Measurements from ENCODE around the gene ZCCHC24.

ZCCHC24 gene

GRCh38 chr10:79357180-79357579 lies 88.2 kb downstream of the ZCCHC24 start:
- DNase-seq, result no peak

DNA sequence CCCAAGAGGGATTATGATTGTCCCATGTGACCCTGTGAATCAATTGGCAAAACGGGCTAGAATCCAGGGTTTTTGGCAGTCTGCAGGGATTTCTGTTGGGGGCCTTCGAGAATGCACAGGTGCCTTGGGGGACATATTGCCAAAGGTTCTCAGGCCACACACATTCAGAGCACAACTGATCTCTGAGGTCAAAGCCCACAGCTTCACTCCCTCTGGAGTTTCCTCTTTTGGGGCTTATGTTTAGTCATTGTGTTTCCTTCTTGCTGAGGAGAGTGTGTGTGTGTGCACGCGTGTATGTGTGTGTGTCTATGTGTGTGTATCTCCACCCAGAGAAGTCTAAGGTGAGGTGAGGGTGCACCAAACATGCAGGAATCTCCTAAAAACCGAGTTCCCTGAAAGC lies 89.3 kb downstream of the ZCCHC24 start:
- no peak for DNase-seq

- DNase-seq, result no peak
Measured at GRCh38 chr10:79355420-79356017, 89.9 kb downstream of the ZCCHC24 start.

DNA sequence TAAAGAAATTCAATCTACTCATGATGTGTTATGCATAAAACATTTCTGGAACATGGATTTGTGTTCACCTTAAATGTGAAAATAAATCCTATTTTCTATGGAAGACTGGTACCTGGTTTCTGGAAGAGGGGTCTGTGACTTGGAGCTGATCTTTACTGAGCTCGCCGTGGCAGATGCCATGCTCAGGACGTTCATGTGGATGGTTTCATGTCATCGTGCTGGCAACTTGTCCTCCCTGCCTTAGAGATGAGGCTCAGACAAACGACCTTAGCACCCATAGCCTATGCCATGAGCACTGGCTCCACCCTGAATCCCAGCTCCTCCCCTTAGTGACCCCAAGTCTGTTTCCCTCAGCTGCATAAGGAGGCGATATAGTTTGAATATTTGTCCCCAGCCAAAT lies 90.8 kb downstream of the ZCCHC24 start:
- no peak for DNase-seq

GRCh38 chr10:79354141-79354540 lies 91.3 kb downstream of the ZCCHC24 start:
- no peak for DNase-seq

- no peak for DNase-seq
Measured at GRCh38 chr10:79353726-79354125, 91.7 kb downstream of the ZCCHC24 start.

DNA sequence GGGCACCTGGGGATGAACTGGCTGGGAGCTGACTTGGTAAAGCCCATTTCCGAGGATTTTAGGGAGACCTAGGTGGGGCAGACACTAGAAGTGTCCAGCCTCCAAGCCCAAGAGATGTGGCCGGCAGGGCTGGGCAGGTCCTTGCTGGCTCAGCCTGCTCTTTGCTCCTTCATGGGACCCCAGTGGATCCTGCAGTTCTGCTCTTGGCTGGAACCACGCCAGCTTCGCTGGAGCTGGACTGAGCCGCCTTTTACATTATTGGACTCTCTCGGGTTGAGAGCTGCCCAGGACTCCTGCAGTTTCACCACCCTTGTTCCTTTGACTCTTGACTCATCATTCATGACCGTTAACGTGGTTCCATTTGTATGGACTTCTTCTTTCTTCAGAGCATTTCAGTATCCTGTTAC lies 92.4 kb downstream of the ZCCHC24 start:
- DNase-seq, result no peak

GRCh38 chr10:79352035-79352877 lies 93.2 kb downstream of the ZCCHC24 start:
- DNase-seq, result no peak

DNA sequence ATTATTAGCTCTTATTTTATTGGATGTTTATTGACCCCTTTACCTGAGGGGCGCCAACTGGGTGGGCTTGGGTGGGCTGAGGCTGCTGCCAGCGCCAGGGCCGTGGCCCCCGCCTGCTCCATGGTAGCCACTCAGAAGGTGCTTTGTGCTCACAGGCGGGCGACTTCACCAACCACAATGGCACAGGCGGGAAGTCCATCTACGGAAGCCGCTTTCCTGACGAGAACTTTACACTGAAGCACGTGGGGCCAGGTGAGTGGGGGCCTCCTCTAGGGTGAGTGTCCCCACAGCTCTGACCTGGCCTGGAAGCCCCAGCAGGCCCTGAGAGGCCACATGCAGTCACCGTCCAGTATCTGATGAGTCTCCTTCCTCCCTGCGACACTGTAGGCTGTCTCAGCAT lies 94.1 kb downstream of the ZCCHC24 start:
- no peak for DNase-seq

- no peak for DNase-seq
Measured at GRCh38 chr10:79350407-79351154, 94.8 kb downstream of the ZCCHC24 start.

DNA sequence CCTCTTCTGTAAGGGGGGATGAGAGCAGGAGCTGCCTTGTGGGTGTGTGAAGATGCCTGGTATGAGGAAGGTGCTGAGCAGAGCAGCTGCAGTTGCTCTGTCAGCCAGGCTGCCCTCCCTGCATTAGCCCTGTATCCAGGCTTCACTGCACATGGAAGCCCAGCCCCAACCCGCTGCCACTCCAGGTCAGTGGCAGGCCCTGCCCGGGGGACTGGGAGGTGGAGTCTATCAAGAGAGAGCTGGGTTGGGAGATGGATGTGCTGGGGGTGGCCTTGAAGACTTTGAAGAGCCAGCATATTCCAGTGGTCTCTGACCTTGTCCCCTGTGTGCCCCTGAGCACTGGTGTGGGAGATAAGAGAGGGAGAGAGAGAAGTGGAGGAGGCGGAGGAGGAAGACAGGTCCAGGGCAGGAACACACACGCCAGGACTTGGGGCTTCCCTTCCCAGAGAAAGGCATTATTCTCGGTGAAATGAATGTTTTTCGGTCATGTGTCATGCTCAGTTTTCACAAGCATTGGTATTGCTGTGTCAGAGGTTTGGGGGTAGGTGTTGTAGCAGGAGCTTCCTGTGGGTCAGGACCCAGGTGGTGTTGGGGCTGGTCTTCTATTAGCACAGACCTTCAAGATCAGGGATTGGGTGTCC lies 95.5 kb downstream of the ZCCHC24 start:
- no peak for DNase-seq

- no peak for DNase-seq
Measured at GRCh38 chr10:79349072-79349491, 96.3 kb downstream of the ZCCHC24 start.

- DNase-seq, result no peak
Measured at GRCh38 chr10:79348640-79348988, 96.8 kb downstream of the ZCCHC24 start.

DNA sequence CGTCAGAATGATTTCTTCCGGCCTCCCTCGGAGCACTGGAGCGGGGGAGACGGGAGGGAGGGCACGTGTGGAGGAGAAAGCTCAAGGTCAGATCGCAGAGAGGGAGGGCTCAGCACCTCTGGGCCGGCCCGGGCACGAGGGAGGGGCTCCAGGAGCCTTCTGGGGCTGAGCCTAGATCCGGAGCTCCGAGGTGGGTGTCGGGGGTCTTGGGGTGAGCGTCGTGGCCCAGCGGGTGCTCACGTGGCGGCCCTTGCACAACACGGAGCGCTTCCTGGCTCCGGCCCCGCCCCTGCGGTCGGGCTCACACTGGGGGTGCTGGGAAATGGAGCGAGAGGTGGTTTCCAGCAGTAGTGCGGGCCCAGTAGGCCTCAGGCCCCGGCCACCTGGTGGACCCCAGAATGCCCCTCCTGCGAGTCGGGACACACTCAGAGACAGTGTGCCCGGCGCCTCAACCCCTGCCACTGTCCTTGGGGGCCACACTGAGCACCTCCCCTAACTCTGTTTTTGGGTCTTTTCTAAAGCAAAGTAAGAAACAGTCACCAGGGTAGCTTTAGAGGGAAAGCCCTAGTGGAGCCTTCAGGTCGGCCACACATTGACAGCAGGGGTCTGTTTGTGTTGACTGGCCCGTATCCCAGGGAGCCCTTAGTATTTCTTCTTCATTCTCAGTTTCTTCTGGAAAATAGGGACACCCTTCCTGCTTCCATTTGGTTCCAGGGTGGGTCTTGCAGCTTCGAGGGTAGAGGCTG lies 97.4 kb downstream of the ZCCHC24 start:
- DNase-seq, result peak in 1 of 2 donors; percentile 39

DNA sequence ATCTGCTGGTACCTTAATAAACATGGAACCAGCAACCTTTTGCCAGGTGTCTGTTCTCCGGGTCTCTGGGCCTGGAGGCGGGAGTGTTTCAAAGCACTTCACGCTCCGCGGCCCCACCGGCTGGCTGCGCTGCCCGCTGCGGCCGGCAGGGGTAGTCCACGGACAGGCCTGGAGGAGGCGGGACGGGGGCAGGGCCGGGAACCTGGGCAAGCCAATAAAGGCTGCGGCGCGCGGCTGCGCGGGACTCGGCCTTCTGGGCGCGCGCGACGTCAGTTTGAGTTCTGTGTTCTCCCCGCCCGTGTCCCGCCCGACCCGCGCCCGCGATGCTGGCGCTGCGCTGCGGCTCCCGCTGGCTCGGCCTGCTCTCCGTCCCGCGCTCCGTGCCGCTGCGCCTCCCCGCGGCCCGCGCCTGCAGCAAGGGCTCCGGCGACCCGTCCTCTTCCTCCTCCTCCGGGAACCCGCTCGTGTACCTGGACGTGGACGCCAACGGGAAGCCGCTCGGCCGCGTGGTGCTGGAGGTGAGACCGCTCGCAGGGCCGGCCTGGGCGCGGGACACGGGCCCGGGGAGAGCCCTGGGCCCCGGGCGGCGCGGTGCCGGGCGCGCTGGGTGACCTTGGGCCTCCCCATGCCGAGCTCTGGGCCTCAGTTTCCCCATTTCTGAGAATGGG lies 98.1 kb downstream of the ZCCHC24 start, which contains the start of gene PPIF:
Gene PPIF, plus strand, starts transcription at position 244 of the 668 bp plus-strand sequence. Its CDS starts 80 bp downstream, at position 324.
- peak; percentile 92 for DNase-seq

- no peak for DNase-seq
Measured at GRCh38 chr10:79346388-79347225, 98.8 kb downstream of the ZCCHC24 start.

- no peak for DNase-seq
Measured at GRCh38 chr10:79346012-79346340, 99.4 kb downstream of the ZCCHC24 start.

- DNase-seq, result no peak
Measured at GRCh38 chr10:79345241-79346011, 100.0 kb downstream of the ZCCHC24 start.

DNA sequence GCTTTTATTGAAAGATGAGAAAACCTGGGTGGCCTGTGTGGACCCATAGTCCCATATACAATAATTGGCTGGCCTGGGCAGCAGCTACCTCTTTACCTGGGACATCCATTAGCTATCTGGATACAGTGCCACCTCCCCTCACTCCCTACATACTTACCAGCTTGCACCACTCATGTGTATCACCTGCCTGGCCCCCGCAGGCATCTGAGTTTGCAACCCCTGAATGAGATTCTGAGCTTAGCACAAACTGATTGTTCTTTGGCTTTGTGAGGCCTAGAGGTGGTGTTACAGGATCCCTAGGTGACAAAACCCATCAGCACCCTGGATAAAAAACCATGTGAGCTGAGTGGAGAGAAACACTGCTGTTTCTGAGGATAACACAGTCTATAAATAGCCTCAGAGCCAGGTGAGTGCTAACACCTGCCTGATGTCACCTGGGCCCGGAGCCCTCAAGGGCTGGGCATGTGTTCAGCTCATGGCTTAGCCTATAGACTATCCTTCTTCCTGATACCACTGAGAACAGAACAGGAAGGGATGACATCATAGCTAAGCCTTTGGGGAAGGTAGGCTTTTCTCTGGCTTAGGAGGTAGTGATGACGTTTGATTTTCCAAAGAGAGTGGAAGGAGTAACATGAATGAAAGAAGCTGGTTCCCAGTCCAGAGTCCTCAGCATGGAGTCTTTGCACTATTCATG lies 100.8 kb downstream of the ZCCHC24 start:
- DNase-seq, result no peak
